Mesothelial cell of epicardium (in vitro differentiated cells): ENCODE results near the gene C8B. TPM values are rescaled to one million over a fixed set of nuclear protein-coding genes. Genes with fewer than 3 reads are reported as not detected.

Experiments used
- DNase-seq, 2 experiments: peaks; one replicate each; pipeline ENCODE4 v3.0.0; 2021; ENCODE audit warnings: low spot score in 2 of 2; ENCODE audit not compliant: unreplicated experiment in 2 of 2
- H3K27ac Mint-ChIP-seq: 2 replicates; pipeline ENCODE4 v1.8.0; 2021; ENCODE audit warnings: mixed read lengths
- H3K27me3 Mint-ChIP-seq: 2 replicates; pipeline ENCODE4 v1.8.0; 2021; ENCODE audit warnings: low read depth, mixed read lengths
- H3K36me3 Mint-ChIP-seq: 2 replicates; pipeline ENCODE4 v1.8.0; 2021; ENCODE audit warnings: mixed read lengths
- H3K4me1 Mint-ChIP-seq: 2 replicates; pipeline ENCODE4 v1.8.0; 2021; ENCODE audit warnings: mixed read lengths
- H3K4me3 Mint-ChIP-seq: 2 replicates; pipeline ENCODE4 v1.8.0; 2021; ENCODE audit warnings: mild to moderate bottlenecking, moderate library complexity, mixed read lengths
- H3K9me3 Mint-ChIP-seq: 2 replicates; pipeline ENCODE4 v1.8.0; 2021; ENCODE audit warnings: mixed read lengths
- total RNA-seq: library from RNA; stranded (reverse); gene quantifications from 3 replicates; pipeline ENCODE4 v1.2.1, GENCODE V29; 2021
- TF ChIP-seq, protein P1 (sequence below): fragments of 200-600 bp; sonication (generic); IDR thresholded peaks from one replicate; pipeline ENCODE4 v1.5.0; 2021; ENCODE audit warnings: antibody characterized with exemption; ENCODE audit not compliant: unreplicated experiment

C8B gene
- total RNA-seq, 1 donor from 2014 or later: not detected

DNA sequence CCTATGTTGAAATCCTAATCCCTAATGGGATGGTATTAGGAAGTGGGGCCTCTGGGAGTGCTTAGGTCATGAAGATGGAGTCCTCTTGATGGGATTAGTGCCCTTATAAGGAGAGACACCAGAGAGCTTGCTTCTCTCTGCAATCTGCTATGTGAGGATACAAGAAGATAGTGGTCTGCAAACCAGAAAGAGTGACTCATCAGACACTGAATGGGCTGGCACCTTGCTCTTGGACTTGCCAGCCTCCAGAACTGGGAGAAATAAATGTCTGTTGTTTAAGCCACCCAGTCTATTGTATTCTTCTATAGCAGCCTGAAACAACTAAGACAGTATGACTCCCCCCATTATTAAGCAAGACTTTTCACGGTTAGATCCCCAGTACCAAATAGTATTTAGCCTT, 43.3 kb downstream of the C8B start:
- TF ChIP-seq, protein P1, sequence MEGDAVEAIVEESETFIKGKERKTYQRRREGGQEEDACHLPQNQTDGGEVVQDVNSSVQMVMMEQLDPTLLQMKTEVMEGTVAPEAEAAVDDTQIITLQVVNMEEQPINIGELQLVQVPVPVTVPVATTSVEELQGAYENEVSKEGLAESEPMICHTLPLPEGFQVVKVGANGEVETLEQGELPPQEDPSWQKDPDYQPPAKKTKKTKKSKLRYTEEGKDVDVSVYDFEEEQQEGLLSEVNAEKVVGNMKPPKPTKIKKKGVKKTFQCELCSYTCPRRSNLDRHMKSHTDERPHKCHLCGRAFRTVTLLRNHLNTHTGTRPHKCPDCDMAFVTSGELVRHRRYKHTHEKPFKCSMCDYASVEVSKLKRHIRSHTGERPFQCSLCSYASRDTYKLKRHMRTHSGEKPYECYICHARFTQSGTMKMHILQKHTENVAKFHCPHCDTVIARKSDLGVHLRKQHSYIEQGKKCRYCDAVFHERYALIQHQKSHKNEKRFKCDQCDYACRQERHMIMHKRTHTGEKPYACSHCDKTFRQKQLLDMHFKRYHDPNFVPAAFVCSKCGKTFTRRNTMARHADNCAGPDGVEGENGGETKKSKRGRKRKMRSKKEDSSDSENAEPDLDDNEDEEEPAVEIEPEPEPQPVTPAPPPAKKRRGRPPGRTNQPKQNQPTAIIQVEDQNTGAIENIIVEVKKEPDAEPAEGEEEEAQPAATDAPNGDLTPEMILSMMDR: no peak
- no peak for DNase-seq
- Mint-ChIP-seq H3K27me3 (peaks cover 48% of the 10 kb centered on the region), H3K9me3 (no peaks in the 10 kb centered on the region), H3K4me1 (peaks cover 26% of the 10 kb centered on the region), H3K27ac (no peak overlapping the region), H3K36me3 (no peaks in the 10 kb centered on the region), H3K4me3 (no peak overlapping the region)

DNA sequence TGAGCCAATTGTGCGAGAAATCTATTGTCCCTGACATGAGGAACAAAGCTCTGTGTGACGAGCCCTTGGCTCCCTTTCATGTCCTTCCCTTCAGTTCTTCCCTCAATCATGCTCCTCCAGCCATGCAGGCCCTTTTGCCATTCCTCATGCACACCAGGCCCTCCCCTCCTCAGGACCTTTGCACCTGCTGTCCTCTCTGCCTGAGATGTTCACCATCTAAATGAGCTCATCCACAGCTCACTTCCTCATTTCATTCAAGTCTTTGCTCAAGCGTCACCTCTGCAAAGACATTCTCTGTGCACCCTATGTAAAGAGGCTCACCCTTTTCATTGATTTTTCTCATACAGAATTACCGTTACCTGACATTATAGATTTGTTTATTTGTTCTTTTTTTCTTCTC, 43.7 kb downstream of the C8B start:
- DNase-seq: no peak
- Mint-ChIP-seq H3K4me3 (no peak overlapping the region), H3K36me3 (no peaks in the 10 kb centered on the region), H3K27ac (no peak overlapping the region), H3K4me1 (peaks cover 26% of the 10 kb centered on the region), H3K27me3 (peaks cover 48% of the 10 kb centered on the region), H3K9me3 (no peaks in the 10 kb centered on the region)
- TF ChIP-seq, protein P1: no peak

DNA sequence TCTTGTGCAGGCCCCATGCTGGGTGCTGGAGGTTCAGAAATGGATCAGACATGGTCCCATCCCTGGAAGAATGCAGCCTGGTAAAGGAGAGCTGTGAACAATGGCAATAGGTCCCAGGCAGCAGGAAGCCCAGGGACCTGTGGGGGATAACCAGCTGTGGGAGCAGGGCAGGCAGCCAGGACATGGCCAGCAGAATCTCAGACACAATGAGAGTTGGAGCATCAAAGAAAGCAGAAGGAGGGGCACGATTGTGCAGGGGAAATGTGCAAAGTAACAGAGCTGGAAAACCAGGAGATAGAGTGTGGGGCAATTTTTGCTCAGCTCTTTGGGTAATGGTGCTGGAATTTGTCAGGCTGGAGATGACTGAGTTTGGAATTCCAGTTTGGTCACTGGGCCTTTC, 44.3 kb downstream of the C8B start:
- H3K4me3 Mint-ChIP-seq: no peak overlapping the region
- H3K9me3 Mint-ChIP-seq: no peaks in the 10 kb centered on the region
- no peak overlapping the region for H3K27ac Mint-ChIP-seq
- DNase-seq: no peak
- H3K36me3 Mint-ChIP-seq: no peaks in the 10 kb centered on the region
- peaks cover 26% of the 10 kb centered on the region for H3K4me1 Mint-ChIP-seq
- peaks cover 50% of the 10 kb centered on the region for H3K27me3 Mint-ChIP-seq
- TF ChIP-seq, protein P1: no peak

GRCh38 chr1:56920591-56921001, 45.2 kb downstream of the C8B start:
- TF ChIP-seq, protein P1: no peak
- H3K4me3 Mint-ChIP-seq: no peak overlapping the region
- DNase-seq: no peak
- no peaks in the 10 kb centered on the region for H3K36me3 Mint-ChIP-seq
- H3K9me3 Mint-ChIP-seq: no peaks in the 10 kb centered on the region
- no peak overlapping the region for H3K27ac Mint-ChIP-seq
- peaks cover 26% of the 10 kb centered on the region for H3K4me1 Mint-ChIP-seq
- peaks cover 51% of the 10 kb centered on the region for H3K27me3 Mint-ChIP-seq

- no peaks in the 10 kb centered on the region for H3K9me3 Mint-ChIP-seq
- peaks cover 13% of the 10 kb centered on the region for H3K4me1 Mint-ChIP-seq
- H3K4me3 Mint-ChIP-seq: no peak overlapping the region
- no peak overlapping the region for H3K27ac Mint-ChIP-seq
- TF ChIP-seq, protein P1: no peak
- no peak for DNase-seq
- peaks cover 71% of the 10 kb centered on the region for H3K27me3 Mint-ChIP-seq
- H3K36me3 Mint-ChIP-seq: no peaks in the 10 kb centered on the region
These were observed 48.5 kb downstream of the C8B start for GRCh38 chr1:56917356-56917755.

GRCh38 chr1:56916630-56917029, 49.2 kb downstream of the C8B start:
- H3K9me3 Mint-ChIP-seq: no peaks in the 10 kb centered on the region

More at GRCh38 chr1:56916630-56917029, 49.2 kb downstream of the C8B start:
- TF ChIP-seq, protein P1: no peak
- Mint-ChIP-seq H3K4me3 (no peak overlapping the region), H3K4me1 (peaks cover 15% of the 10 kb centered on the region), H3K27me3 (peaks cover 68% of the 10 kb centered on the region), H3K36me3 (no peaks in the 10 kb centered on the region), H3K27ac (no peak overlapping the region)
- DNase-seq: no peak
